Left cardiac atrium (tissue), 4 donors: ENCODE results near the gene SLC4A1AP. TPM values are rescaled to one million over a fixed set of nuclear protein-coding genes. Genes with fewer than 3 reads are reported as not detected.
A peak's percentile ranks its signal among the peaks of the same experiment; 100 is the strongest.

Source experiments
- ATAC-seq, 2 donors: fragments of 200-7000 bp; cut with Tn5 transposase; one replicate each; pipeline ENCODE4 v1.9.1; 2020; ENCODE audit warnings: mild to moderate bottlenecking in 2 of 2, moderate library complexity in 2 of 2
- DNase-seq: peaks from one replicate; pipeline ENCODE4 v3.0.0-alpha.2; 2020
- intact Hi-C, 2 donors: fragments of 100-400 bp; cut with DNase I; formaldehyde crosslinking; loops; one replicate each; pipeline versions ENCODE4 v1.14.1 to v1.15.1; 2022 to 2023
- total RNA-seq, 2 donors: library from RNA; stranded (reverse); fragmentation: NEBNext Ultra II Directional; extraction: Animal tissue kit (Norgen Biotek cat#: 25700); gene quantifications; one replicate each; pipeline ENCODE4 v1.2.1, GENCODE V29; 2021
- donor health status: DM: no; HTN: yes; CAD: no.
- donor health status: DM: no; HTN: yes; CAD: no; lungs with severe emphysema.
- donor health status: DM: yes; HTN: yes; CAD: no.
- donor health status: Dilated cardiomyopathy.

The SLC4A1AP gene
- total RNA-seq, 2 donors from 2014 or later, result 16.5 to 20.7 TPM

DNA sequence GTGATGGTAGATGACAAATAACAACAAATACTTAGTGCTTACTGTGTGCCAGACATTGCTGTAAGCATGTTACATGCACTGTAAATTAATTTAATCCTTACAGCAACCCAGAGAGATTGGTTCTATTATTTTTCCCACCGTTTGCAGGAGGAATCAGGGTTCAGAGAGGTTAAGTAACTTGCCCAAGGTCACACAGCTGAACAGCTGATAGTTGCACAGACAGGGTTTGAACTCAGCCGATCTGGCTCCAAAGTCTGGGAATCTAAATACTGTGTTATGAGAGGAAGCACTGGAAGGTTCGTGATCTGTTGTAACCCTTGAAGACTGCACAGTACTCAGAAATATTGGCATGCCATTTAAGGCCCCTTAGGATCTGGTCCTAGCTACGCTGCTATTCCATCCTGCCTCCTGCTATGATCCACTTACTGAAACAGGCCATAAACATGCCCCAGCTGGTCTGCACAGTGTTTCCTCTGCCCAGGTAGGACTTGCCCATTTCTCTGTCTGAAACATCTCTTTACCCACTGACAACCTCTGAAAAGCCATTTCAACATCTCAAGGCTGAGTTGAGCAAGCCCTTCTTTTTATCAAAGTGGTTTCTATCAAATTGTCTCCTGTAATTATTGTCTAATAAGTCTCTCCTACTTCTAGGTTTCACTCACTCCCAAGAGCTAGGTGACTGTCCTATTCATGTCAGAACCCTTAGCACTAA is 67.4 kb downstream of the SLC4A1AP start:
- ATAC-seq, result no peak
- no peak for DNase-seq
- intact Hi-C loops, result no loop called here

DNA sequence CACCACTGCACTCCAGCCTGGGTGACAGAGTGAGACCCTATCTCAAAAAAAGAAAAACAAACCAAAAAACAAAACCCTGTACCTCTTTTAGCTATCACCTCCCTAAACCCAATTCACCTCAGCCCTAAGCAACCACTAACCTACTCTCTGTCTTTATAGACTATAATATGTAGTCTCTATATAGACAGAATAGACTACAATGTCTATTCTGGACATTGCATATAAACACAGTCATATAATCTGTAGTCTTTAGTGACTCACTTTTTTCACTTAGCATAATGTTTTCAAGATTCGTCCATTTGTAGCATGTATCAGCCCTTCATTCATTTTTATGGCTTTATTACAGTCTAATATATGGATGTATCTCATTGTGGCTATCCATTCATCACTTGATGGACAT is 70.6 kb downstream of the SLC4A1AP start:
- no peak for ATAC-seq
- intact Hi-C loops, result no loop called here

DNA sequence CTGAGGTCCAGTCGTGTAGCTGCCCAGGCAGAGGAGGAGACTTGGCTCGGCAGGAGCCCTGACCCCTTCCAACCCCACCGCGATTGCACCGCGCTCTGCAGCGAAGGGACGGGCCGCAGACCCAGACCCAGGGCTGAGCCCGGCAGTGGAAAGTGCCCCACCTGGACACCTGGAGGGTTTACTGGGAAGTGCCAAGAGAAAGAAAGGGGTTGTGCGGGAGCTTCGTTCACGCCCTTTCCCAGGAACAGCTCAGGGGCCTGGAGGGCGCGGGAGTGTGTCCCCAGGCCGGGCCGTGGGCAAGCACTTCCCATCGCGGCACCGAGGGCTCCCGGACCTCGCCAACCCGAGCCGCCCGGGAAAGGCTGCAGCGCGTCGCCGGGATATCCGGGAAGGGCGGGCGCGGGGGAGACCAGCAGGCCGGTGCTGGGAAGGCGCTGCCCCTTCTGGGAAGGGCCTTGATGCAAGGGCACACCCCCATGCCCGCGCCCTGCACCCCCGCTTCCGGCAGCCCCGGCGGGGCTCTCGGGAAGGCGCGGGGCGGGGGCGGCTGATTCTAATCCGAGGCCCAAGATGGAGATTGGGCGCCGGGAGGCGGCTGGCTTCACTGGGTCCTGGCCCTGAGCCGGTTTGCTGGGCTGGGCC is 71.7 kb downstream of the SLC4A1AP start:
- DNase-seq (peak; percentile 95), ATAC-seq (peak; percentile 94)
- intact Hi-C loops, result no loop called here

More for the DNA sequence above, 70.6 kb downstream of the SLC4A1AP start:
- no peak for DNase-seq

DNA sequence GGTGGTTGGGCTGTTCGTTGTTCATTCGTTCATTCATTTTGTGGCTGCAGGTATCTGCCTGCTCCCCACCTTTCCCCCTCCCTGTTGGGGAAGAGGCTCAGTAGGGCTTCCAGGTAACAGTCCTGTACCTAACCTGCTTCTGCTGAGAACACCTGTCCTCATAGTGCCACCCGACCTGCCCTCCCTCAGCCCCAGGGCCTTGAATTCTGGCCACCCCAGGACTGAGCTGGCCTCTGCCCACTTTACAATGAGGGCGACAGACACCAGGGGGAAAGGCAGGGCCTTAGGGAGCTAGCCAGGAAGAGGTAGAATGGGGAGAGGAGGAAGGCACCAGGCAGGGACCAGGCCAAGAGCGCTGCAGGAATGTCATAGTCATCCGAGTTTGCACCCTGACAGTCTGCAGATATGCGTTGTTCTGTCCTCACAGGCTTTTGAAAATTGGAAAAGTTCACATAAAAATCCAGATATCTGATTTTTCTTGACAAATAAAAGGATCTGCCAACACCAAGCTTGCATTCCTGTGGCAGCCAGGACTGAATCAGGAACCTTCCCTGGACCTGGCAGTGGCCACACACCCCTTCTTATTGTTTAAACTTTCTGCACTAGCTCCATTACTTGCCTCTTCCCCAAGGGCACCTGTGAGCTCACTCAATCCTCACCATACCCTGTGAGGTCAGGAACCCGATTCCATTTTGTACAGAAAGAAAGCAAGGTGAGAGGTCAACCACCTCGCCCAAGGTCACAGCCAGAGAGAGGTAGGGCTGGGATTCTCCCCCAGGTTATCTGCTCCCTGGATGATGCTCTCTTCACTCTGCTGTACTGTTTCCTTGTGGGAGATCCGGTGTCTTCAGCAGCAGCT is 72.6 kb downstream of the SLC4A1AP start:
- ATAC-seq, result peak in 1 of 2 donors; percentile 1
- intact Hi-C loops, result no loop called here
- no peak for DNase-seq

DNA sequence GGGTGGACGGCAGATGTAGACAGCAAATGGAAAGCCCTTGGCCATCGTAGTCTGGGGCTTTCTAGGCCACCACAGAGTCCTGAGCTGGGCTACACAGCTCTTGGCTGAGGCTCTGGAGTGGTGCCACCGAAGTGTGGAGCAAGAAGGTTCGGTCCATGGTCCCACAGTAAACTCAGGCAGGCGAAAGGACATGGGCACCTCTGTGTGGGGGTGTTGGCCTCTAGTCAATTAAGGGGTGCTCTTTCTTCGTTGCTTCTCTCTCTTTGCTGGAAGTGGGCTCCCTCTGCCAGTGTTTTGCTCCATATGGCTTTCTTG is 73.2 kb downstream of the SLC4A1AP start:
- intact Hi-C loops, result no loop called here
- ATAC-seq, result no peak
- DNase-seq, result no peak

DNA sequence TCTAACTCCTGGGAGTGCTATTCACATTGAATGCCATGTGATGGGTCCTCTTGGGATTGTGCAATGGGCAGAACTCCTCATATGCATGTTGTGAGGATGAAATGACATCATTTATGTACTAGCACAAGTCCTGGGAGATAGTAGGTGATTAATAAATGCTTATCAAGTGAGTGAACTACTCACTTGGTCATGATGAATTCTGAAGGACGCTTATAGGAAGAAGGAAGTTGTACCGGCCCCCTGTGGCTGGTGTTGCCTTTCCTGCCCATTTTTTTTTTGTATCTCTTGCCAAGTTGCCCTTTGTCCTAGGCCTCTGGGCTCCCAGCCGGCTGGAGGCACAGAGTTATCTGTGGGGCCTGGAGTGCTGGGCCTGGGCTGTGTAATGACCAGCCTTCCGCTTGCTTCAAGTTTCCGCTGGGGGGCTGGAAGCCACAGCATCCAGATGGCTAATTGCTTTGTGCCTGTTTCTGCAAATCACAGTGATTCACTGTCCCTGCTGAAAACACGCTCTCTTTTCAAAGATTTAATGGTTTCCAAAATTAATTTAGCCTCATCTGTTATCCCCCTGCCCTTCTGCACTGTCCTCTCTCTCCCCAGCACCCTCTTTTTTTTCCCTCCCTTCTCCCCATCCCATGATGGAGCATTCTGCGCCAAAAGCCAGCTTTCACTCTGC is 74.1 kb downstream of the SLC4A1AP start:
- ATAC-seq (peak in 1 of 2 donors; percentile 48), DNase-seq (peak; percentile 81)
- intact Hi-C loops, result no loop called here

DNA sequence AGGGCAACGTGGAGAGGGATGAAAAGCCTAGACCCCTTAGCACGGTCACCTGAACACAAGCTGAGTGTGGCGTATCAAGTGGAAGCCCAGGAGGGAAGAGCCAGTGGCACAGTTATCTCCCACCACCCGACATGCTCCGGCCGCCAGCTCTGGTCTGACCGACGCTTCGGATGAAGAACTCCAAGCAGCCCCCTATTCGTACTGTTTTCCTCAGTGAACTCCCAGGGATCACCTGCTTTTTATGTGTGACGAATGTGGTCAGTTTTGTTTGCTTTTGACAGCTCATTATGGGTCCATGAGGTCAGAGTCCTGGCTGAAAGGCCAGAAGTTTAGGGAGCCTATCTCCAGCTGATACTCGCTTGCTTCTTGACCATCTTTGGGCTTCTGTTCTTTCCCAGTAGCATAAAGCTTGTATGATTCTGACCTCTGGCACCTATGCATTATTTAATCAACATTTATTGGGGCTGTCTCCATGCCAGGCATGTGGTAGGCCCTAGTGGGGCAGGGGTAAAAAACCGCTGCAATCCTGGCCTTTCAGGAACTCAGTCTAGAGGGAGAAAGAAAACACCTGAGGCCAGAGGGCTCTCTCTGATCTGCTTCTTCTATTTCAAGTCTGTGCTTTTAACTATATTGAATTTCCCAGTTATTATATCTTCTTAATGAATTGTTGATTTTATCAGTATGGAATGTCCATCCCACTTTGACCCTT is 74.8 kb downstream of the SLC4A1AP start:
- intact Hi-C loops, result no loop called here
- ATAC-seq, result no peak
- DNase-seq, result no peak

DNA sequence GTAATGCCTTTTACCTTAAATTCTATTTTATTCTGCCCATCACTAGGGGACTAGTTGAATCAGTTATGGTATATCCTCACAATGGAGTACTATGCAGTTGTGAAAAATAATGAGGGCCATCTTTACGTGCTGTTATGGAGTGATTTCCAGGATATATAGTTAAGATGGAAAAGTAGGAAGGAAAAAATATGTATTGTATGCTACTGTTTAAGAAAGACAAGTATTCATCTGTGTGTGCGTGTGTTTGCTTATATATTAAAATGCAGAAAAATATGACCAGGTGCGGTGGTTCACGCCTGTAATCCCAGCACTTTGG is 75.3 kb downstream of the SLC4A1AP start:
- DNase-seq, result no peak
- no peak for ATAC-seq
- intact Hi-C loops, result no loop called here

DNA sequence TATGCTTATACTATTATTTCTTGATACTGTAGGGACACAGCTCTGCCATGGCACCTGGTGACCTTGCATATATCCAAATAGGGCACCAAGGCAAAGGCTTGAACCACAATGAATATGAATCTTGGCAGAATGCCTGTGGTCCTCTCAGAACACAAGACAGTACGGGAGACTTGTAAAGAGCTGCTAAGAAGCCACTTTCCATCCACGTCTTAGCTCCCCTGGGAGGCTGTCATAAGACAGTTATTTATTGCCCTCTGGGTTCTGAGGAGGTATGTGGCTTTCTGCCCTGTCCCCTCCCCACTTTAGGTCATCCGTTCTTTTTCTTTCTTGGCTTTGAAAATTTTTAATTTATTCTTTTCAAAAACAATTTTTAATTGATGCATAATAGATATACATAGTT is 78.0 kb downstream of the SLC4A1AP start:
- DNase-seq, result no peak
- intact Hi-C loops, result no loop called here
- no peak for ATAC-seq

DNA sequence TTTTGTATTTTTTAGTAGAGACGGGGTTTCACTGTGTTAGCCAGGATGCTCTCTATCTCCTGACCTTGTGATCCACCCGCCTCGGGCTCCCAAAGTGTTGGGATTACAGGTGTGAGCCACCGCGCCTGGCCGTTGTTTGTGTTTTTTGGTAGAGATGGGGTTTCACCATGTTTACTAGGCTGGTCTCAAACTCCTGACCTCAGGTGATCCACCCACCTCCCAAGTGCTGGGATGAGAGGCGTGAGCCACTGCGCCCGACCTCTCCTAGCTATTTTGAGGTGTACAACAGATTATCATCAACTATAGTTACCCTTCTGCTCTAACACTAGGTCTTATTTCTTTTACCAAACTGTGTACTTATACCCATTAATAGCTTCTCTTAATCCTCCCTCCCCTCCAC is 78.9 kb downstream of the SLC4A1AP start:
- DNase-seq, result no peak
- intact Hi-C loops, result no loop called here
- no peak for ATAC-seq

Other genes starting within 250 kb of the SLC4A1AP start
- 10 to 100 TPM; 50.5 to 58.7 TPM for gene NRBP1, start 235.3 kb upstream of the SLC4A1AP start, total RNA-seq
- not detected for gene KRTCAP3, start 221.5 kb upstream of the SLC4A1AP start, total RNA-seq
- gene IFT172, start 174.1 kb upstream of the SLC4A1AP start, total RNA-seq, result 10 to 100 TPM; 19.0 to 20.5 TPM
- 10 to 100 TPM; 16.5 to 32.5 TPM for gene FNDC4, start 168.7 kb upstream of the SLC4A1AP start, total RNA-seq
- gene GCKR, start 167.1 kb upstream of the SLC4A1AP start, total RNA-seq, result 1 to 10 TPM; 1.1 to 1.2 TPM
- 10 to 100 TPM; 20.0 to 20.8 TPM for gene ZNF512, start 80.8 kb upstream of the SLC4A1AP start, total RNA-seq
- 1 to 10 TPM; 3.6 to 5.4 TPM for gene CCDC121, start 34.9 kb upstream of the SLC4A1AP start, total RNA-seq
- 10 to 100 TPM; 19.7 to 20.6 TPM for gene GPN1, start 34.8 kb upstream of the SLC4A1AP start, total RNA-seq
- 10 to 100 TPM; 22.6 to 23.6 TPM for gene SUPT7L, start 275 bp upstream of the SLC4A1AP start, total RNA-seq
- gene MRPL33, start 107.8 kb downstream of the SLC4A1AP start, total RNA-seq, result 100 to 1,000 TPM; 198 to 226 TPM
- 1 to 10 TPM; 3.3 TPM for gene RBKS, start 226.5 kb downstream of the SLC4A1AP start, total RNA-seq
- 10 to 100 TPM; 46.8 to 59.7 TPM for gene BABAM2, start 226.8 kb downstream of the SLC4A1AP start, total RNA-seq